SK-N-SH (cell line): ENCODE results near the gene IL5. TPM values are rescaled to one million over a fixed set of nuclear protein-coding genes. Genes with fewer than 3 reads are reported as not detected.

Source experiments
- CTCF ChIA-PET: fragments of 300-600, 350-600 bp; formaldehyde crosslinking; extraction: SDS; loops from one replicate; lab custom pipeline; 2021; lab: Yijun Ruan, JAX
- POLR2A ChIA-PET: fragments of 350-600 bp; sonication (Branson Sonifier 250); formaldehyde crosslinking; extraction: SDS; loops from one replicate; lab custom pipeline; 2020; ENCODE audit warnings: antibody characterized with exemption, inconsistent platforms; lab: Yijun Ruan, JAX
- DNase-seq: peaks from one replicate; pipeline ENCODE4 v3.0.0; 2012
- H2AFZ ChIP-seq: fragments of 200-600 bp; sonication (generic); 2 replicates; pipeline ENCODE4 v1.8.1; 2016; ENCODE audit warnings: antibody characterized with exemption, mild to moderate bottlenecking, low read depth
- H3F3A ChIP-seq: fragments of 200-600 bp; sonication (generic); replicated peaks from 2 replicates; pipeline ENCODE3; 2016; ENCODE audit warnings: antibody characterized with exemption, mild to moderate bottlenecking; ENCODE audit not compliant: insufficient read depth
- H3K27ac ChIP-seq, 2 experiments: fragments of 200-500 bp in 1 of 2; fragments of 200-600 bp in 1 of 2; sonication (Bioruptor generic) in 1 of 2; sonication (generic), shearing (Covaris generic) in 1 of 2; 2 replicates each; pipeline versions ENCODE4 v1.5.1 to v1.6.1; 2014 to 2016; ENCODE audit warnings: low read depth in 2 of 2, inconsistent platforms in 1 of 2, low read length in 1 of 2, mild to moderate bottlenecking in 1 of 2, mixed read lengths in 1 of 2
- H3K27me3 ChIP-seq: fragments of 200-600 bp; sonication (generic), shearing (Covaris generic); 2 replicates; pipeline ENCODE4 v1.6.1; 2016; ENCODE audit warnings: mixed run types; ENCODE audit not compliant: insufficient read depth
- H3K36me3 ChIP-seq, 2 experiments: fragments of 200-500 bp in 1 of 2; fragments of 200-600 bp in 1 of 2; sonication (Bioruptor generic) in 1 of 2; sonication (generic) in 1 of 2; replicated peaks in 1 of 2; 2 replicates each; pipeline versions ENCODE3 to v1.5.1; 2014 to 2016; ENCODE audit warnings: low read length in 1 of 2, mild to moderate bottlenecking in 1 of 2; ENCODE audit not compliant: insufficient read depth in 2 of 2, control insufficient read depth in 1 of 2
- H3K4me1 ChIP-seq, 2 experiments: fragments of 200-500 bp in 1 of 2; fragments of 200-600 bp in 1 of 2; sonication (Bioruptor generic) in 1 of 2; sonication (generic), shearing (Covaris generic) in 1 of 2; 2 replicates each; pipeline versions ENCODE4 v1.5.1 to v1.6.1; 2014 to 2016; ENCODE audit warnings: low read depth in 1 of 2, low read length in 1 of 2, mixed run types in 1 of 2; ENCODE audit not compliant: insufficient read depth in 2 of 2, control insufficient read depth in 1 of 2
- H3K4me2 ChIP-seq: fragments of 200-600 bp; sonication (generic), shearing (Covaris generic); 2 replicates; pipeline ENCODE4 v1.6.1; 2017; ENCODE audit warnings: mixed run types
- H3K4me3 ChIP-seq, 2 experiments: fragments of 200-500 bp in 1 of 2; fragments of 200-600 bp in 1 of 2; sonication (Bioruptor generic) in 1 of 2; sonication (generic), shearing (Covaris generic) in 1 of 2; 2 replicates each; pipeline versions ENCODE4 v1.5.1 to v1.8.1; 2014 to 2016; ENCODE audit warnings: low read depth in 2 of 2, inconsistent platforms in 1 of 2, low read length in 1 of 2, mild to moderate bottlenecking in 1 of 2, mixed read lengths in 1 of 2, moderate library complexity in 1 of 2
- H3K79me2 ChIP-seq: fragments of 200-600 bp; sonication (generic); 2 replicates; pipeline ENCODE4 v1.8.1; 2017; ENCODE audit warnings: mild to moderate bottlenecking; ENCODE audit not compliant: insufficient read depth
- H3K9ac ChIP-seq: fragments of 200-600 bp; sonication (generic); 2 replicates; pipeline ENCODE4 v1.6.1; 2017; ENCODE audit warnings: mixed run types
- H3K9me2 ChIP-seq: fragments of 200-600 bp; sonication (generic); 2 replicates; pipeline ENCODE4 v1.6.1; 2017; ENCODE audit warnings: mixed run types
- H3K9me3 ChIP-seq: fragments of 200-600 bp; sonication (generic); 2 replicates; pipeline ENCODE4 v1.6.1; 2017; ENCODE audit warnings: mixed run types, mild to moderate bottlenecking, moderate library complexity
- H4K20me1 ChIP-seq: fragments of 200-600 bp; sonication (generic); 2 replicates; pipeline ENCODE4 v1.6.1; 2017; ENCODE audit warnings: mild to moderate bottlenecking, mixed run types; ENCODE audit not compliant: insufficient read depth
- CHD2 ChIP-seq: fragments of 150-350 bp; IDR thresholded peaks from 2 replicates; pipeline ENCODE4 v1.6.1; 2018; ENCODE audit warnings: low read length; ENCODE audit not compliant: partially characterized antibody
- EP300 ChIP-seq, 2 experiments: IDR thresholded peaks; 2 replicates each; pipeline versions ENCODE4 v1.4.0 to v1.6.1; 2012; ENCODE audit warnings: borderline replicate concordance in 1 of 2, low read depth in 1 of 2, low read length in 1 of 2
- EZH2phosphoT487 ChIP-seq: fragments of 200-600 bp; sonication (generic); IDR thresholded peaks from 2 replicates; pipeline ENCODE4 v1.6.1; 2017; ENCODE audit warnings: low read depth, mixed run types, mild to moderate bottlenecking, antibody characterized with exemption, moderate library complexity, borderline replicate concordance
- FOXJ3 ChIP-seq: sonication (generic); formaldehyde crosslinking; IDR thresholded peaks from 2 replicates; pipeline ENCODE4 v1.5.1; 2020; ENCODE audit warnings: mild to moderate bottlenecking, missing genetic modification reagents
- FOXM1 ChIP-seq: IDR thresholded peaks from 2 replicates; pipeline ENCODE4 v1.4.0; 2012; ENCODE audit warnings: low read depth, mild to moderate bottlenecking
- GATA2 ChIP-seq: sonication (generic); formaldehyde crosslinking; IDR thresholded peaks from 2 replicates; pipeline ENCODE4 v1.5.0; 2020; ENCODE audit warnings: mild to moderate bottlenecking, missing genetic modification reagents
- JUND ChIP-seq: IDR thresholded peaks from 2 replicates; pipeline ENCODE4 v1.4.0; 2012
- NFIC ChIP-seq: IDR thresholded peaks from 2 replicates; pipeline ENCODE4 v1.4.0; 2012; ENCODE audit warnings: borderline replicate concordance
- POLR2AphosphoS5 ChIP-seq: IDR thresholded peaks from 2 replicates; pipeline ENCODE4 v1.6.1; 2012; ENCODE audit warnings: low read depth, low read length
- RAD21 ChIP-seq: IDR thresholded peaks from 2 replicates; pipeline ENCODE4 v1.6.1; 2012; ENCODE audit warnings: mild to moderate bottlenecking, low read length
- RXRA ChIP-seq: IDR thresholded peaks from 2 replicates; pipeline ENCODE4 v1.4.0; 2012; ENCODE audit warnings: low read depth, mild to moderate bottlenecking, borderline replicate concordance
- SIN3A ChIP-seq: IDR thresholded peaks from 2 replicates; pipeline ENCODE4 v1.6.1; 2012; ENCODE audit warnings: low read depth, mild to moderate bottlenecking, low read length, moderate library complexity, borderline replicate concordance
- SMC3 ChIP-seq: IDR thresholded peaks from 2 replicates; pipeline ENCODE4 v1.6.1; 2012; ENCODE audit warnings: low read depth, low read length, improper control_type of control experiment
- TAF1 ChIP-seq: IDR thresholded peaks from 2 replicates; pipeline ENCODE4 v1.6.1; 2012; ENCODE audit warnings: low read depth, mild to moderate bottlenecking, low read length, moderate library complexity, borderline replicate concordance
- TEAD4 ChIP-seq: IDR thresholded peaks from 2 replicates; pipeline ENCODE4 v1.4.0; 2012; ENCODE audit warnings: mild to moderate bottlenecking, borderline replicate concordance; ENCODE audit not compliant: insufficient read depth
- YY1 ChIP-seq: IDR thresholded peaks from 2 replicates; pipeline ENCODE4 v1.4.0; 2012; ENCODE audit warnings: low read depth, mild to moderate bottlenecking
- WGBS: methylation state at CpG from one replicate; pipeline ENCODE4 v1.1.6; 2017; ENCODE audit warnings: low lambda C conversion rate; 5-methylcytosine and 5-hydroxymethylcytosine counted together
- polyA plus RNA-seq, 3 experiments: library from polyadenylated mRNA; depleted of rRNA; stranded (reverse); fragments of >200 nt; gene quantifications; 2 replicates each; pipeline ENCODE4 v1.2.3, GENCODE V29; 2012
- TF ChIP-seq, protein P1 (sequence below): fragments of 200-600 bp; sonication (generic); IDR thresholded peaks from 2 replicates; pipeline ENCODE4 v1.6.1; 2017; ENCODE audit warnings: antibody characterized with exemption, mild to moderate bottlenecking, moderate library complexity
- TF ChIP-seq, protein P2 (sequence below): IDR thresholded peaks from 2 replicates; pipeline ENCODE4 v1.4.0; 2012; ENCODE audit warnings: low read depth
- TF ChIP-seq, protein P3 (sequence below): IDR thresholded peaks from 2 replicates; pipeline ENCODE4 v1.4.0; 2012; ENCODE audit warnings: low read depth, borderline replicate concordance
- TF ChIP-seq, protein P4 (sequence below): fragments of 150-350 bp; IDR thresholded peaks from 2 replicates; pipeline ENCODE4 v1.6.1; 2016; ENCODE audit warnings: mild to moderate bottlenecking, low read depth, low read length
- TF ChIP-seq, protein P5 (sequence below): IDR thresholded peaks from 2 replicates; pipeline ENCODE4 v1.4.0; 2012; ENCODE audit warnings: low read depth, borderline replicate concordance
- TF ChIP-seq, protein P6 (sequence below): IDR thresholded peaks from 2 replicates; pipeline ENCODE4; 2012

The IL5 gene
- polyA plus RNA-seq, 1 of the 3 experiments (the other 2 are of a cell fraction): not detected

DNA sequence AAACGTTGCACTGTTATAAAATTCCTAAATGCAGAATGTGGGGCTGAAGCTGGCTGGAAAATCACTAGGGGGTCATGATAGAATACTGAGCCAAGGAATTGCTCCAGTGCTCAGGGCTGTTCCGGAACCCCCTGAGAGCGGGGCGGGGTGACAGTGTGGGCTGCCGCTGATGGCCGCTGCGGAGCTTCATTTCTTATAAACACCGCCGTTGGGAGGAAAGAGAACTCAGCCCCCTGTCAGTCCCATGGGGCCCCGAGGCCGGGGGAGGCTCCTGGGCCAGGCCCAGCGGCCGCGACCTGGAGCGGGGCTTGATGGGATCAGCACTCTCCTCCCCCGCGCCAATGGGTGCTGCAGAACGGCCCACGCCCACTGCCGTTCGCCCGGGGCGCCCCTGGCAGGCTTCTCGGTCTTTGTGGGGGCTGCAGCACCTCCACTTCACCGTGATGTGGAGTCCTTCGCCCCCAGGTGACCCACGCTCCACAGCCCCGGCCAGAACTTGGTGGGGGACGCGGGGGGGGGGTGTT lies 47.6 kb downstream of the IL5 start:
- Histone ChIP-seq H3K4me3 (peak overlapping the region; percentile 69 to 78), H3K27ac (peak overlapping the region; percentile 96), H3K4me2 (peak overlapping the region; percentile 96), H3K9me2 (no peaks in the 10 kb centered on the region), H2AFZ (peak overlapping the region; percentile 60), H3K4me1 (peaks cover 24 to 29% of the 10 kb centered on the region in 2 experiments), H3F3A (peaks cover 30% of the 10 kb centered on the region), H3K9ac (peak overlapping the region; percentile 84), H3K27me3 (no peaks in the 10 kb centered on the region), H3K36me3 (no peaks in the 10 kb centered on the region), H3K79me2 (no peaks in the 10 kb centered on the region), H3K9me3 (no peaks in the 10 kb centered on the region), H4K20me1 (no peaks in the 10 kb centered on the region)
- TF ChIP-seq EZH2phosphoT487: no peak
- no peak for TF ChIP-seq FOXM1
- no peak for TF ChIP-seq SMC3
- TF ChIP-seq POLR2AphosphoS5: no peak
- TF ChIP-seq, protein P1, sequence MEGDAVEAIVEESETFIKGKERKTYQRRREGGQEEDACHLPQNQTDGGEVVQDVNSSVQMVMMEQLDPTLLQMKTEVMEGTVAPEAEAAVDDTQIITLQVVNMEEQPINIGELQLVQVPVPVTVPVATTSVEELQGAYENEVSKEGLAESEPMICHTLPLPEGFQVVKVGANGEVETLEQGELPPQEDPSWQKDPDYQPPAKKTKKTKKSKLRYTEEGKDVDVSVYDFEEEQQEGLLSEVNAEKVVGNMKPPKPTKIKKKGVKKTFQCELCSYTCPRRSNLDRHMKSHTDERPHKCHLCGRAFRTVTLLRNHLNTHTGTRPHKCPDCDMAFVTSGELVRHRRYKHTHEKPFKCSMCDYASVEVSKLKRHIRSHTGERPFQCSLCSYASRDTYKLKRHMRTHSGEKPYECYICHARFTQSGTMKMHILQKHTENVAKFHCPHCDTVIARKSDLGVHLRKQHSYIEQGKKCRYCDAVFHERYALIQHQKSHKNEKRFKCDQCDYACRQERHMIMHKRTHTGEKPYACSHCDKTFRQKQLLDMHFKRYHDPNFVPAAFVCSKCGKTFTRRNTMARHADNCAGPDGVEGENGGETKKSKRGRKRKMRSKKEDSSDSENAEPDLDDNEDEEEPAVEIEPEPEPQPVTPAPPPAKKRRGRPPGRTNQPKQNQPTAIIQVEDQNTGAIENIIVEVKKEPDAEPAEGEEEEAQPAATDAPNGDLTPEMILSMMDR: 0 out of 2 replicates have a peak, but pooled peaks have one; percentile 11
- no peak for TF ChIP-seq SIN3A
- 0 out of 2 replicates have a peak, but pooled peaks have one; percentile 35 for TF ChIP-seq RXRA
- TF ChIP-seq, protein P2, sequence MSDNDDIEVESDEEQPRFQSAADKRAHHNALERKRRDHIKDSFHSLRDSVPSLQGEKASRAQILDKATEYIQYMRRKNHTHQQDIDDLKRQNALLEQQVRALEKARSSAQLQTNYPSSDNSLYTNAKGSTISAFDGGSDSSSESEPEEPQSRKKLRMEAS: 0 out of 2 replicates have a peak, but pooled peaks have one; percentile 6
- TF ChIP-seq EP300 (IDR thresholded peaks at IDR 0.05; ENCODE audit: borderline replicate concordance in 1 of 2, low read depth in 1 of 2, low read length in 1 of 2): peak in 1 of 2 experiments; percentile 7; a peak in 1 of 4 replicates
- no peak for TF ChIP-seq FOXJ3 (CRISPR knock-in tag)
- TF ChIP-seq, protein P3, sequence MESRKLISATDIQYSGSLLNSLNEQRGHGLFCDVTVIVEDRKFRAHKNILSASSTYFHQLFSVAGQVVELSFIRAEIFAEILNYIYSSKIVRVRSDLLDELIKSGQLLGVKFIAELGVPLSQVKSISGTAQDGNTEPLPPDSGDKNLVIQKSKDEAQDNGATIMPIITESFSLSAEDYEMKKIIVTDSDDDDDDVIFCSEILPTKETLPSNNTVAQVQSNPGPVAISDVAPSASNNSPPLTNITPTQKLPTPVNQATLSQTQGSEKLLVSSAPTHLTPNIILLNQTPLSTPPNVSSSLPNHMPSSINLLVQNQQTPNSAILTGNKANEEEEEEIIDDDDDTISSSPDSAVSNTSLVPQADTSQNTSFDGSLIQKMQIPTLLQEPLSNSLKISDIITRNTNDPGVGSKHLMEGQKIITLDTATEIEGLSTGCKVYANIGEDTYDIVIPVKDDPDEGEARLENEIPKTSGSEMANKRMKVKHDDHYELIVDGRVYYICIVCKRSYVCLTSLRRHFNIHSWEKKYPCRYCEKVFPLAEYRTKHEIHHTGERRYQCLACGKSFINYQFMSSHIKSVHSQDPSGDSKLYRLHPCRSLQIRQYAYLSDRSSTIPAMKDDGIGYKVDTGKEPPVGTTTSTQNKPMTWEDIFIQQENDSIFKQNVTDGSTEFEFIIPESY: no peak
- TF ChIP-seq, protein P4, sequence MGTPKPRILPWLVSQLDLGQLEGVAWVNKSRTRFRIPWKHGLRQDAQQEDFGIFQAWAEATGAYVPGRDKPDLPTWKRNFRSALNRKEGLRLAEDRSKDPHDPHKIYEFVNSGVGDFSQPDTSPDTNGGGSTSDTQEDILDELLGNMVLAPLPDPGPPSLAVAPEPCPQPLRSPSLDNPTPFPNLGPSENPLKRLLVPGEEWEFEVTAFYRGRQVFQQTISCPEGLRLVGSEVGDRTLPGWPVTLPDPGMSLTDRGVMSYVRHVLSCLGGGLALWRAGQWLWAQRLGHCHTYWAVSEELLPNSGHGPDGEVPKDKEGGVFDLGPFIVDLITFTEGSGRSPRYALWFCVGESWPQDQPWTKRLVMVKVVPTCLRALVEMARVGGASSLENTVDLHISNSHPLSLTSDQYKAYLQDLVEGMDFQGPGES: no peak
- no peak for TF ChIP-seq TEAD4
- no peak for TF ChIP-seq JUND
- TF ChIP-seq, protein P5, sequence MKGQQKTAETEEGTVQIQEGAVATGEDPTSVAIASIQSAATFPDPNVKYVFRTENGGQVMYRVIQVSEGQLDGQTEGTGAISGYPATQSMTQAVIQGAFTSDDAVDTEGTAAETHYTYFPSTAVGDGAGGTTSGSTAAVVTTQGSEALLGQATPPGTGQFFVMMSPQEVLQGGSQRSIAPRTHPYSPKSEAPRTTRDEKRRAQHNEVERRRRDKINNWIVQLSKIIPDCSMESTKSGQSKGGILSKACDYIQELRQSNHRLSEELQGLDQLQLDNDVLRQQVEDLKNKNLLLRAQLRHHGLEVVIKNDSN: 0 out of 2 replicates have a peak, but pooled peaks have one; percentile 19
- TF ChIP-seq, protein P6, sequence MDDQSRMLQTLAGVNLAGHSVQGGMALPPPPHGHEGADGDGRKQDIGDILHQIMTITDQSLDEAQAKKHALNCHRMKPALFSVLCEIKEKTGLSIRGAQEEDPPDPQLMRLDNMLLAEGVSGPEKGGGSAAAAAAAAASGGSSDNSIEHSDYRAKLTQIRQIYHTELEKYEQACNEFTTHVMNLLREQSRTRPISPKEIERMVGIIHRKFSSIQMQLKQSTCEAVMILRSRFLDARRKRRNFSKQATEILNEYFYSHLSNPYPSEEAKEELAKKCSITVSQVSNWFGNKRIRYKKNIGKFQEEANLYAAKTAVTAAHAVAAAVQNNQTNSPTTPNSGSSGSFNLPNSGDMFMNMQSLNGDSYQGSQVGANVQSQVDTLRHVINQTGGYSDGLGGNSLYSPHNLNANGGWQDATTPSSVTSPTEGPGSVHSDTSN: peak; percentile 27; the same call in 1 of the 2 replicates
- TF ChIP-seq GATA2: no peak
- TF ChIP-seq TAF1: peak; percentile 29; the same call in 1 of the 2 replicates
- TF ChIP-seq YY1: peak; percentile 68; the same call in 1 of the 2 replicates
- TF ChIP-seq CHD2: no peak
- TF ChIP-seq NFIC: peak; percentile 49
- no peak for TF ChIP-seq RAD21
- CTCF ChIA-PET: interaction anchor here (1.0 to 12.3 kb wide), 7 partner anchors 30 to 257 kb away, joined by 3 to 189 read pairs (median 17); no protein-coding TSS in a partner anchor
- POLR2A ChIA-PET: interaction anchor here (0.6 to 2.9 kb wide), 6 partner anchors 26 to 202 kb away, joined by 3 to 13 read pairs (median 3); partner anchors contain the start of gene SLC22A4
- 0% methylated on average over 12 of the region's 30 CpGs for WGBS
- DNase-seq: peak; percentile 84
